GM21737 (cell line): ENCODE results near the gene TOR4A.

ENCODE experiments used
- ATAC-seq: cut with Tn5 transposase; IDR thresholded peaks from one replicate; pipeline ENCODE4 v1.9.1; 2021; ENCODE audit warnings: mild to moderate bottlenecking, moderate library complexity; ENCODE audit not compliant: unreplicated experiment

Gene TOR4A

DNA sequence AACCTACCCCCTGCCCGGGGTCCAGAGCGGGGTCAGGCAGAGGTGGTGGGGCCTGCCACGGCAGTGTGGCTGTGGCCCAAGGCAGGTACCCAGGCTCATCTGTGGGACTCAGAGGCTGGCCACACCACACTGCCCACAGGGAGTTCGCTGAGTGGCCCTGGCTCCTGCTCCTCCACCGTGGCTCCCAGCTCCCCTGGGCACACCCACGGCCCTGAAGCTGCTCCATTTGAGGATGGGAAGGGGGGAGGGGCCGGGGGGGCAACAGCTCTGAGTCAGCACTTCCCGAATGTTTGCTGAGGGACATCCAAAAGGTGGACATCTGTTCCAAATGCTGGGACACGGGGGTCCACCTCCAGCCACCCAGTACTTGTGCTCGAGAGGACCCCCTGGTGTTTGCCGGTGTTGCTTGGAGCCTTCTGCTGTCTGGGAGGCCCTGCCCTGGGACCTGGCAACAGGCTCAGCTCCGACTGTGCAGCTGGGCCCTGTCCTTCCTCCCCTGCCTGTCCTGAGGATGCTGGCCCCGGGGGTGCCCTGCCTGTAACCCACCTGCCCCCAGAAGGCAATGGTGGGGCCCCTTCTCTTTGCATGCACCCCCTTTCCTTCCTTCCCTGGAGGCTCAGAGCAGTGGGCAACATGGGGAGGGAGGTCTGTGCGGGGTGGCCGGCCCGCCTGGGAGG is 27.0 kb downstream of the TOR4A start:
- no peak for ATAC-seq

DNA sequence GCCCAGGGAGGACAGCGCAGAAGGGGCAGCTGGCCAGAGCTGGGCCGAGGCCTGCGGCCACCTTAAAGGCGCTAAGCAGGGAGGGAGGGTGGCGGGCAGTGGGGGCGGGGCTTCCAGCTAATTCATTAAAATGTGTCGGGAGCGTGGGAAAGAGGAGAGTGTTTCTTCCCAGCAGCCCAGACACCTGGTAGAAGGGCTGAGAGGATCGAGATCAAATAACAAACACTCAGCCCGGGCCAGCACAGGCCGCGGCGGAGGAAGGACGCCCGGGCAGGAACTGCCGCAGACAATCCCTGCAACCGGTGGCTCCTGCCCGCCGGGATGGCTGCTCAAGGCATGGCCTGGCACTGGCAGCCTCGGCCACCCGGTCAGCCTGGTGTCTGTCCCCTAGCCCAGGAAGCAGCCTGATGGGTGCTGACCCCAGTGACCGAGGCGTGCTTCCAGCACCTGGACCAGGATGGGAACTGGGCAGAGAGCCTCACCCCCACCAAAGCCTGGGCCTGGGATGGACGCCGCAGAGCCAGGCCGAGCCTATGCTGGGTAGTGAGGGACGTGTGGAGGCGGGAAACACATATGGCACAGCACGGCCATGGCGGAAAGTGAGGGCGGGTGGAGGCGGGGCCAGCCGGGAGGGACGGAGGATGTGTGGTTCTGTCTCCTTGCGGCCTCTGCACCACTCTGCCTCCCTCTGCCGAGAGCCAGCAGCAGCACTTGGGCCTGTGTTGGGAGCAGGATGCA is 27.7 kb downstream of the TOR4A start:
- no peak for ATAC-seq

GRCh38 chr9:137305798-137306065 is 28.2 kb downstream of the TOR4A start:
- ATAC-seq = no peak

GRCh38 chr9:137306066-137306849 is 28.7 kb downstream of the TOR4A start:
- ATAC-seq = no peak

DNA sequence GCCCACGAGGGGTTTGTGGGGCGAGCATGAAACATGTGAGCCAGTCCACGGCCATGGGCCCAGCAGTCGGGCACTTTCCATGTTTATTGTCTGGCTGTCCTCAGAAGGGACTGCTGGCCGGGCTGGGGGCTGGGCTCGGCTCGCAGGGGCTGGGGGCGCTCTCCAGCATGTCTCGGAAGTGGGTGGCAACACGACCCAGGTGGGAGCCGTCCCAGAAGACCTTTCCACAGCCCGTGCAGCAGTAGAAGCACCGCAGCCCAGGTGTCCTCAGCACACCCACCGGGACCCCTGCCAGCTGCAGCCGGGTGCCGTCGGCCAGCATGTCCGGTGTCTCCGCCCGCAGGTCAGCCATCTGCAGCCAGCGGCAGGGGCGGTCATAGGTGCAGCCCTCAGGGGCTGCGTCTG is 29.3 kb downstream of the TOR4A start:
- no peak for ATAC-seq

DNA sequence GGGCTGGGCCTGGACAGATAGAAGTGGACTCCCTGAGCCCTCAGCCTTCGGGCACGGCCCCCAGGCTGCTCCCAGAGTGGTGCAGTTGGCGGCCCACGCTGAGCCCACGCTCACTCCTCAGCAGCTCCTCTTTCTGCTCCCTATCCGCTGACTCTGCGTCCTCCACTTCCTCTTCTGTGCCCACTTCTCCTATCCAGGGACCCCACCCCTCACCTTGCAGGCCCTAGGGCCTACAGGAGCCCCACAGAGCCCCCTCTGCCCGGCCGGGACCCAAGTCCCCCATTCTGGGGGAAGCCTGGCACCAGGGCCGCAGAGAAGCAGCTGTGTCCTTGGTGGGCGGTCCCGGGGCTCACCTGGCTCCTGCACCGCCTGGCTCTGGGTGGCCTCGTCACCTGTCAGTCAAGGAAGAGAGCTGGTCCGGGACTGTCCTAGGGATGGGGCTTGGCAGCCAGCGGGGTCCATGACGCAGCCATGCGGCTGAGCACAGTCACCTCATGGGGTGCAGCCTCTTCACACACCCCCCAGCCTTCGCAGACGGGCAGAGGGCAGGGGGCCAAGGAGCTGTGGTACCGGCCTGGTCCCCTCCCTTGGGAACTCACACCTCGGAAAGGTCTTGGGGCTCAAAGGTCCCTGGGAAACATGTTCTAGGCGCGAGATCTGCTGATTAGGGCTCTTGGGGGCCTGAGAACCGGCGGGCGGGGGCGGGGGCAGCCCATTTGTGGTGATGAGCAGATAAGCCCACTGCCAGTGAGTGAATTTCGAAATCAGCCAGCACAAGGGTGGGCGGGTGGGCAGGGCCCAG is 29.9 kb downstream of the TOR4A start:
- ATAC-seq = no peak

DNA sequence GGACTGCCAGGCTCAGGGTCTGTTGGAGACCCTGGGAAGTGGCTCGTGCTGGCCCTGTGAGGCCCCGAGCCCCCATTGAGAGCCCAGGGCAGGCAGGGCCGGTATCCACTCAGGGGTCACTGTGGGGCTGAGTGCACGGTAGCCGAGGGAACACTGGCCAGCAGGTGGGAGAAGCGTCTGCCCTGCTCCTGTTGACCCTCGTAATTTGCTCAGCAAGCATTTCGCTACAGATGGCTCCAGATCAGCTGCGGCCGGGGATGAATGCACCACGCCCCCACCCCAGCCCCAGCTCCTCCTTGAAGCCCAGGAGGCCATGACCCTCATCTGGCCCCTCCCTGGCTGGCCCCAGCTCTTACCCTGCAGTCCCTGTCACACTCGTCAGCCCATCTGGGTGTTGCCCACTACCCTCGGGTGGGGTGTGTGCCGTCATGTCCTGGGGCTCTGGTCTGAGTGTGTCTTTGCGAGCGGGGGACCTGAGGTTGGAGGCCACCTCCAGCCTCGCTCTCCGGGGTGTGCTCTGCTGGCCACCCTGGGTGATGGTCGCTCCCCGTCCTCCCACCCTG is 30.6 kb downstream of the TOR4A start:
- no peak for ATAC-seq

DNA sequence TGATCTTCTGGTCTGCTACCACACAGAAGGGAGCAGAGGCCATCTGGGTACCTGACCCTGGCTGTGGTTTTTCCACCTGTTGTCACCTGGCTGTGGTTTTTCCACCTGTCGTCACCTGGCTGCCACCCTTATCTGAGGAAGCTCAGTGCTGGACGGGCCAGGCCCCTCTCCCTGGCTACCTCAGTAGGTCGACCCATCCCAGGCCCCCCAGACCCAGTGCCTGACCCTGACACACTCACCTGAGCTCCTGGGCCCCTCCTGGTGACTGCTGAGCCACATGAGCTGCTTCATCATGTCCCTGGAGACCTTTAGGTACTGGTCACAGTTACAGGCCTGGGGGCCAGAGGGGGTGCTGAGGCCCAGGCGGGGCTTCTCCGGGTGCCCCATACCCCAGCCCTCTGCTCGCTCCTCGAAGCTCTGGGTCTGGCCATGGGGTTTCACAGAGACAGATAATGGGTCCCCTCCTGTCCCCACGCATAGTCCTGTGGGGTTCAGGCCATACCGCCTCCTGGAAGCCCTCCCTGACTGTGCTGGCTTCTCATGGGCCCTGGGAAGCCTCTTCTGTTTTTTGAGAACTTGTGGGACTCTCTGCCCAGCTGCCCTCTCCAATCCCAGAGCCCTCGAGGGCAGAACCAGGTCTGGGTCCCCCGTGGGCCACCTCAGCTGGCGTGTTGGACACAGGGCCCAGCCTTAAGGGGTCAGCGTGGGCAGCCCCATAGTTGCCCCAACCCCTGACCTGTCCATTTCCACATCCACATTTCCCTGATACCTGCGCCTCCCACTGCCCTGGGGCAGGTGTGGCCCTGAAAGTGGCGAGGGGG is 32.1 kb downstream of the TOR4A start:
- no peak for ATAC-seq

DNA sequence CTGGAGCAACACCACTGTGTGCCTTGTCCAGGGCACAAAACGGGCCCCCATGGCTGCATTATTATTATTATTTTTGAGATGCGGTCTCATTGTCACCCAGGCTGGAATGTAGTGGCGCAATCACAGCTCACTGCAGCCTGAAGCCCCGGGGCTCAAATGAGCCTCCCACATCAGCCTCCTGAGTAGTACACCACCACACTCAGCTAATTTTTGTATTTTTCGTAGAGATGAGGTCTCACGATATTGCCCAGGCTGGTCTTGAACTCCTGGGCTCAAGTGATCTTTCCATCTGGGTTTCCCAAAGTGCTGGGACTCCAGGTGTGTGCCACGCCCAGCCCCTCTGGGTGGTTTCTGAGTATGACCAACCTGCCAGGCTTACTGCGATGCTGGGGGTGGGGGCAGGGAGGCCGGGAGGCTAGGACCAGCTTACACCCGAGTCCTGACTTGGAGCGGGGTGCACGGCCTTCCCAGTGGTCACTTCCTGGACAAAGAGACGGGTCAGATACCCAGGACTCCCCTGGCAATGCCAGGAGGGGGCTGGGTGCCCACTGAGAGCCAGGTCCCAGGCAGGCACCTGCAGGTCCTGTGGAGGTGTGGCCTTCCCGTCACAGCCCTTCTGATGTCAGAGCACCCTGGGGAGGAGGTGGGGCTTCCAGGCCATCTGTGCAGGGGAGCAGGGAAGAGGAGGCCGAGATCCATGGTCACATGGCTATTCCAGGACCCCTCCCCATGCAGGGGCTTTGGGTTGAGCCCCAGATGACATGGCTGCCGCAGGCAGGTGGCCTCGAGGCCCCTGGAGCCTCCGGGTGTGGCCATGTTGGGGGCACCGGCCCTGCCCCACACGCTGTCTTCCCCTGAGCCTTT is 32.9 kb downstream of the TOR4A start:
- no peak for ATAC-seq

GRCh38 chr9:137311171-137311985 is 33.9 kb downstream of the TOR4A start:
- ATAC-seq = no peak

DNA sequence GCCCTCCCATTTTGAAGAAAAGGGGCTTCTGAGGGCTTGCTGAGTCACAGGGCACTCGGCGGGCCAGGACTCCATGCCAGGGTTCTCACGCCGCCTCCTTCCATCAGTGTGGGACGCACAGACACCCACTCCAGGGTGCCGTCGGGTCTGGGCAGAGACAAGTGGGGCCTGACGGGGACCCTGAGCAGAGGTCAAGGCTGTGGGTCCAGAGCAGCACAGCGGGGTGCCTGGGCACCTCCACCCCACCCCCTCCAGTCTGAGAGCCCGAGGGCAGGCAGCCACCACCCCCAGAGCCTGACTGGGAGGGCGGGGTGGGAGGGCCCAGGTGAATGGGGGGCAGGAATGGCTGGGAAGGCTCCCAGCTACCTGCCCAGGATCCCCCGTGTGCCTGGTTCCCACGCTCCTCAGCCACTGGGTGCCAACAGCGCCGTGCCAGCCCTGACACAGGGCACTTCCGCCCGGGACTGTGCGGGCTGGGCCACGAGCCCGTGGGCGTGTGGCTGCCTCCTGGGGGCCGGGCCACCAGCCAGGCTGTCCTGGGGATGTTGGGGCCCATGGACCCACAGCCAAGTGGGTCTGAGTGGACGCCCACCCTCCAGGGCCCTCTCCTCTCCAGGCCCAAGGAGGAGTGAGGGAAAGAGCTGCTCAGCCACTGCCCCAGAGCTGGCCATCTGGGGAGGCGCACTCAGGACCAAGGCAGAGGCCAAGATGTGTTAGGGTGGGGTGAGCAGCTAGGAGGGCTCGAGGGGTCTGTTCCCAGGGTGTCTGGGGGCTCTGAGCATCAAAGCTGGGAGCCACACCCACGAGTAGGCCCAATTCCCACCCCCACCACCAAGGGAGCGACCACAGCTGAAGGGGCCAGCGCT is 34.7 kb downstream of the TOR4A start:
- ATAC-seq = no peak

DNA sequence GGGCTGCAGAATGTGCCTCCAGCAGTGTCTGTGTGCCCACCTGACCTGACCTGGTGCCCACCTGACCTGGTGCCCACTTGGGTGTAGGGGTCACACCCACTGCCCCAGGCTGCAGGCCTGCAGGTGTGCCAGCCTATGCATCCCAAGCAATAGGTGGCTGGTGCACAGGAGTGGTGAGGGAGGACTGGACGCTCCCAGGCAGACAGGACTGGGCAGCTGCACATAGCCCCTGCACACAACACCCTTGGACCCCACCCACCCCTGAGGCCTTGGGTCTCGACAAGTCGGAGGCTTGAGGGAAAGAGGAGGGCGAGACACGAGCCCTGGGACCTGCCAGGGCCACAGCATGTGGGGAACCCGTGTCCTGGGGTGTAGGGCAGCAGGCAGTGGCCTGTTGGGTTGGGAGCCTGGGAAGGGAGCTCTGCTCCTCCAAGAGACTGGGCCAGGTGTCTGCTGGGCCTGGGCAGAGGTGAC is 35.4 kb downstream of the TOR4A start:
- ATAC-seq = no peak

GRCh38 chr9:137313326-137313936 is 35.9 kb downstream of the TOR4A start:
- no peak for ATAC-seq

- ATAC-seq = no peak
These were observed 36.5 kb downstream of the TOR4A start for GRCh38 chr9:137313956-137314560.

DNA sequence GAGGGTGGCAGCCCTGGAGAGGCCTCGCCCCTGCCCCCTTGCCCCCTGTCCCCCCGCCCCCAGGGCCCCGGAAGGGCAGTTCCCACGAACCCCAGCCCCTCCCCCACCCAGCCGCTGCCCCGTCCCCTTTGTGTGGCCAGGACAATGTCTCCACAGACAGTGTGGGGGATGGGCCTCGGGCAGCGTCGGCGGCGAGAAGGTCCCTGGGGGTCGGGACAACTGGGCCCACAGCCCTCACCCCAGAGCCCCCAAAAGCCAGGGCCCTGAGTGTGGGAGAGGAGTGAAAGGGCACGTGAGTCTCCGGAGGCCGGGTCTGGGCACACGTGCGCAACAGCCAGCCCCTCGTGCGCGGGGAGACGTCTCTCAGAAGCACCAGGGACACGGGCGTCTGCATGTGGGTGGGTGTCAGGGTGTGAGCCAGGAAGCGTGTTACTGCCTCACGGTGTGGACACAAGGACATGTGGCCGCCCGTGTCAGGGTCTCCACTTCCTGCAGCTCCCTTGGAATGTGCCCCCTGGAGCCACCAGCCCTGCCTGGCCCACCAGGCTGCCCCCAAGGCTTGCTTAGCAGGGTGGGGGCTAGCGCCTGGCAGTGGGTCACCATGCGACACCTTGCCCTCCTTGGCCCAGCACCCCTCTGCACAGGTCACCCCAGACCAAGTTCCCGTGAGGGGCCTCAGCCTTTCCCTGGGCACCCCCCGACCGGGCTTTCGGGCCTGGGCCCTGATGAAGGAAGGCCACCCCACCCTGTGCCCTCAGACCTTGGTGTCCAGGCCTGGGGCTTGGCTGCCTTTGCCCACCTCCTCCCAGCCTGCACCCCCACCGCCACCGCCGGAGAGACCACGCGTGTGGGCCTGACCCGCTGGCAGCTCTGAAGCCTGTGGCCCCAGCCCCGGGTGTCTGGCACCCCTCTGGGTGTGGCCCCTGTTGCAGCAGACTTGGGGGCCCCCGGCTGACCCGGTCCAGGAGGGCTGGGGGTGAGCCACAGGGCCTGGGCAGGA is 37.3 kb downstream of the TOR4A start:
- ATAC-seq = no peak
